Measurements from ENCODE around the gene SULT1C4.

Gene SULT1C4

DNA sequence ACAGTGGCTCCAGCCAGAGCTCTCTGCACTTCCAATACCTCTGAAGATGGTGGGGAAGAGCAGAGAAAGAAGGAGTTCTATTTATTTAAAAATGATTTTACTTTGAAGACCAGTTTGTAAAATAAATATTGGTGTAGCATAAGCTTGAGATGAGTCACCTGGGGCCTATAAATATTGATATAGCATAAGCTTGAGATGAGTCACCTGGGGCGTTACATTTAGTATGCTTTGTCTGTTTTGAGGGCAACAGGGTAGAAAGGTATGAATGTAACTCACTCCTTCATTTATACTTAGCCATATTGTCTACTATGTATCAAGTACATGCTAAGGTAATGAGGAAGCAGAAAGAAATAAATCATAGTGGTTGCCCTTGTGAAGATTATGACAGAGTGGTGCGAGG lies 7.7 kb upstream of the SULT1C4 start:
- no peak for DNase-seq (ENCODE audit: low read depth)

GRCh38 chr2:108376774-108377173 lies 980 bp upstream of the SULT1C4 start:
- no peak for DNase-seq (ENCODE audit: low read depth)

DNA sequence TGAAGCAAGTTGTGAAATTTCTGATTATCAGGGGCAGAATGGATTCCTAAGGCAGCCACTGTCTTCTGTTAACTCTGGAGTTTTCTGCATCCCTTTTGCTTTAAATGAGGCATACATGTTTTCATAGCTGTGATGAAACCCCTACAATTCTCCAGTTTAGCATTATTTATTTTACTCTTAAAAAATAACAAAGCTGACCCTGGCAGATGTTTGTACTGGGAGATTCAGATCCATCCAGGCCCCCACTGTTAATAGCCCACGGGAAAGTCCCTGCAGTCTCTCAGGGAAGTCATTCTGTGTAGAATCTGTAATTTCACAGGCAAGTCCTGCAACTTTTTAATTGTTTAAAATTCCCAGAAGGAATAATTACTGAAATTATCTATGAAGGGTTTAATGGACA lies 353 bp upstream of the SULT1C4 start:
- DNase-seq (ENCODE audit: low read depth): no peak

DNA sequence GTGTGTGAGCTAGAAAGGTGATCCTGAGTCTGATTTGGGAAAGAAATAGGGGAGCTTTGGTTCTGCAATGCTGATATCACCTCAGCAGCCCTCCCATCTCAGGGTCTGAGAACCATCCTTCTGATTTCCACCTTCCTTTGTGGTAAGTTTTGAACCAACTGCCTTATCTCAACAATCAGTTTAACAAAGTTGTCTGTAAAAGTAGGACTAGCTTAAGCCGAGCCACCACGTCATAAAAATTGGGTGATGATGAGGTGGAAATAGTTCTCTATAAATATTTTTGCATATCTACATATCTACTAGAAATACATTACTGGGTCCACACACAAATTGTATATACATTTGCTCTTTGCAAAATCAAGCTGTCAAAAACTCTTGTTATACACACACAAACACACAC lies 1.1 kb downstream of the SULT1C4 start:
- DNase-seq (ENCODE audit: low read depth): no peak

DNA sequence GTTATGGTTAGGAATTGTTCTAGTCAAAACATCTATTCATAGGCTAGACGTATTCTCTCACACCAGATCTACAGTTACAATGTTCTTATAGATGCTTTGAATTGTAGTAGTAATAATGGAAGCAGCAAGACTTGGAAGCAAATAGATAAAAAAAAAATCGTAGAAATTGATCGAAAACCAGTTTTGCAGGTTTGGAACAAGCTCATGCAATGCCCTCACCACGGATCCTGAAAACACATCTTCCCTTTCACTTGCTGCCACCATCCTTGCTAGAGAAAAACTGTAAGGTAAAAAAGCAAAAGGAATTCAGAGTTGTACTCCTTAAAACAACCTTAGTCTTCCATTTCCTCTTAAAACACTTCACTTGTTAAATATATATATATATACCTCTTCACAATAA lies 4.4 kb downstream of the SULT1C4 start:
- DNase-seq (ENCODE audit: low read depth): no peak

DNA sequence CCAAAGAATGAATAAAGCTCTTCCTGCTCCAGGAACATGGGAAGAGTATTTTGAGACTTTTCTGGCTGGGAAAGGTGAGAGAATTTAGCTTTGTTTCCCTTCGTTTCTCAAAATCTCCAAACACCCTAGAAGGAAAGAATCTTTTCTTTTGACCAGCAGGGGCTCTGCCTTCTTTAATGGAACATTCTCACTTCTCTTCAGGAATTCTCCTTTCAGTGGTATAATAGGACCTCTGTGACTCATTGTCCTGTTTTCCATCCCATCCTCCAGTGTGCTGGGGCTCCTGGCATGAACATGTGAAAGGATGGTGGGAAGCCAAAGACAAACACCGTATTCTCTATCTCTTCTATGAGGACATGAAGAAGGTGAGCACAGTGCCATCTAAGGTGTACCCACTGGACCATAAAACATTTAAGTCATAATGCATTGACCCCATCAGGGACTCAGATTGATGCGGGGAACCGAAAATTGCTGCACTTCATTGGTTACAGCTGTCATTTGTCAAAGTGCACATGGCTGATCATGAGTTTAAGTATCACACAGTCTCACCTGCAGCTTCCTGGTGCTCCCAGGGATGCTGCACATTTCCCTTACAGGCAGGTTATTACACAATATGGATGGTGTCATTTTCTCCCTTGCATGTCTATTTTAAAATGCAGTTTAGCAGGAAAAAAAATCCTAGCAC lies 5.5 kb downstream of the SULT1C4 start:
- DNase-seq (ENCODE audit: low read depth): no peak

DNA sequence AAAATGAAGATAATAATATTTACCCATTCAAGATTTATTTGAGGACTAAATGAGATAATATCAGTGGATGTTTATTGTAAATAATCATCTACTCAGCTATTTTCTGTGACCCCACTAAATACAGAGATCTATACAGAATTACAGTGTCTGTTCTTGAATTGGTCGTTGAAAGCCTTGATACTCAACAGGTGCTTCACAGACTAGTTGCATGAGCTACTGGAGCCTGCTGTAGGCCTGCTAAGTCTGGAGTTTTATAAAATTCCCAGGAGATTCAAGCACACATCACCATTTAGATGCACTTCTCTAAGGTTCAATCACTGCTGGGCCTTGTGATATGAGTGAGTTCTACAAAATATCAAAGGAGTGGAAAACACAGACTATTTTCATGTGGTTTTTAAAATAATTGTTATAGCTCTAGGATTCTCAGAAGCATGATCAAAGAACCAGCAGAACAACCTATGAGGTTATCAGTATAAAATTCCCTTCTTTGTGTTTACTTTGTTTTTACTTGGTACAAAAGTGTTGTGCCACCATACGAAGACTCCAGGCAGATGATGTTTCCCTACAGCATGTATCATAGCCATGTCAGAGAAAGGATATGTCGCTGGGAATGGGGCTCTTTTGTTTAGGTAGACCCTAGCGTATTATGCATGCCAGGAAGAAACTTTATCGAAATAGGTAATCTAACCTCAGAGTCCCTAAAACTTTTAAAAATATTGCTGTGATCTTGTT lies 7.1 kb downstream of the SULT1C4 start:
- no peak for DNase-seq (ENCODE audit: low read depth)

DNA sequence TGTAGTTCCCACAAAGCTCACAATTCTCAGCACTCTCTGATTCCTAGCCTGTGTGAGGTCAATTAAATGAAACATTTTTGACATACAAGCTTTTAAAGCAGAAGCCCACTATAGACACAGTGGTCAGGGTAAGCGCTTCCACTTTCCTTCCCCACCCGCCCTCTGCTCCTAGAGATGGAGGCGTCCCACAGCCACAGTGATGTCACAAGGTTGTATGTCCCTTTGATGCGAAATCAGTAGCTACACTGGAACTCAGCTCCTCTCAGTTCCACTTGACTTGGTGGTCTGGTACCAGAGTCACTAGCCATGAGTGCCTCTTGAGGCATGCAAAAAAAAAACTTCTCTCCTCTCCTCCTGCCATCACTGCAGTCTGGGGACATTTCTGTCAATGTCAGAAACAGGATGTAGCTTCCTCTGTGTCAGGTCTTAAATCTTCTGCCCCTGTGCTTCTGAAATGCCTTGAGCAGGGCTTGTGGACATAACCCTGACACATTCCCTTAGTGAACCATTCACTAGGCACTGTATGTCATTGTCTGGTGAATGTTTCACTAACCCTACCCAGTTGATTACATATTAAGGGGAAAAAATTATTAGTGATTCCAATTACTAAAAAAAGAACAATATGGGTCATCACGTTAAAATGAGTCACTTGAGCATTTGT lies 7.8 kb downstream of the SULT1C4 start:
- no peak for DNase-seq (ENCODE audit: low read depth)

DNA sequence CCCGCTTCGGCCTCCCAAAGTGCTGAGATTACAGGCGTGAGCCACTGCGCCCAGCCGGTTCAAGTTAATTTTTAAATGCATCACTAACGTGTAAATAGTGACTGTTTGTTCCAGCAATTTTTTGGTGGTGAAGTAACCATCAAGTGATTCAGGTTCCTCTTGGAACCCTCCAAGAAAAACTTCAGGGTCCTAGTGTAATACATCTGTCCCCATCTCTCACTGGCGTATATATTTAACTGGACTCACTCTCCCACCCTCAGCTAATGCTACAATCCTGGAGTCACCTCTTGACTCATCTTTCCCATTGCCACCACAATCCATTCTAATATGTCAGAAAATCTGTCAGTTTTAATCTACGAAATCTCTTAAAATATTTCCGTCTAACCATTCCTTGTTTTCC lies 10.3 kb downstream of the SULT1C4 start:
- DNase-seq (ENCODE audit: low read depth): no peak

DNA sequence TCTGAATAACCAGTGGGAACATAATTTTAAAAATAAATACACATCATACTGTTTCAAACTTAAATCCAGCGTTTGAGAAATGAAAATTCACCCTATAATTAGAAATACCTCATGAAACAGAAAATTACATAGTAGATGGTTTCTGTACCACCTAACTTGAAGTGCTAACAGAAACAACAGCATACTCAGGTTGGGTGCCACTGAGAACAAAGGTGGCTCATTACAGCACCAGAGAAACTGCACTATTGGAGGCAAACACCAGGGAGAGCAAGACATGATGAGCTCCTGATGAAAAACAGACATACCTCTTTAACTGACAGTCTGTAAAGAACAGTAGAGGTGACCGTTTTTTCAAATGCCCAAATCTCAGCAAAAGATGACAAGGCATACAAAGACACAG lies 12.6 kb downstream of the SULT1C4 start:
- no peak for DNase-seq (ENCODE audit: low read depth)

DNA sequence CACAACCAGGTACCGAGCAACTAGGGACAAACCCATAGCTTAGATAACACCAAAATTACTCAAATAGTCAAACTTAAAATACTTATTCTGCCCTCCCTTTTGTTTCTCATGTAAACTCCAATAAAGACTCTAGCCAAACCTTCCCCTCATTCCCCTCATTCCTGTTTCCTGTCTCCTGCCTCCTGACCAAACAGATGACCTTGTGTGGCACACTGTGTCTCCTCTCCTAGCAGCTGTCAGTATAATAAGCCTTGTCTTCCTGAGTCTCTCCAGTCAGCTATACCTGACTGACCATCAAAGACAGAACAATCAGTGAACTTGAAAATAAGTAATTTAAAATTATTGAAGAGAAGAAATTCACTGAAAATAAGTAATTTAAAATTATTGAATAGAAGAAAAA lies 14.3 kb downstream of the SULT1C4 start:
- no peak for DNase-seq (ENCODE audit: low read depth)

DNA sequence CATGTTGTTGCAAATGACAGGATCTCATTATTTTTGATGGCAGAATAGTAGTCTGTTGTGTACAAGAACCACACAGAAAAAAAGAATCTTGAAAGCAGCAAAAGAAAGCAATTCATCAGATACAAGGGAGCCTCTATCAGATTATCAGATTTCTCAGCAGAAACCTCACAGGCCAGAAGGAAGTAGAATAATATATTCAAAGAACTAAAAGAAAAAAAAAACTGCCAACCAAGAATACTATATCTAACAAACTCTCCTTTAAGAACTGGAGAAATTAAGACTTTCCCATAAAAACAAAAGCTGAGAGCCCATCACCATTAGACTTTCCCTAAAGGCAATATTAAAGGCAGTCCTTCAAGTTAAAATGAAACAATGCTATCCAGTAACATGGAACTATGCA lies 15.4 kb downstream of the SULT1C4 start:
- no peak for DNase-seq (ENCODE audit: low read depth)

- DNase-seq (ENCODE audit: low read depth): no peak
These were observed 17.4 kb downstream of the SULT1C4 start for GRCh38 chr2:108395155-108395554.

GRCh38 chr2:108396845-108397244 lies 19.1 kb downstream of the SULT1C4 start:
- no peak for DNase-seq (ENCODE audit: low read depth)

DNA sequence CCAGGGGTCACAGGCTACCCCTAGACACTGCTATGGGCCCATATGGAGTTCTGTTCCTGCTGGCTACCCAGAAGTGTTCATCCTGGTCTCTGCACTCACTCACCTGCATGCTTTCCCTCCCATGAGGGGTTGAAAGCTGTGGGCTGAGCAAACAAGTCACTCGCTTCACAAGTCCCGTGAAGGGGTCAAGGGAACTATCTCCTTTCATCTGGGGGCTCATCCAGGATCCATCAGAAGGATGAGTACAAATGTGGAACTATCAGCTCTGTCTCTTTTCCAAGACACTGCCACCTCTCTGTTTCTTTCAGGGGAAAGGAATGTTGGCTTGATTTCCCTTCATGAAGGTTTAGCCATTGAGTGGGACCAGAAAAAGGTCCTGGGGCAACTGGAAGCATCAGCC lies 21.7 kb downstream of the SULT1C4 start:
- no peak for DNase-seq (ENCODE audit: low read depth)

- no peak for DNase-seq (ENCODE audit: low read depth)
These were observed 24.0 kb downstream of the SULT1C4 start for GRCh38 chr2:108401800-108402199.

DNA sequence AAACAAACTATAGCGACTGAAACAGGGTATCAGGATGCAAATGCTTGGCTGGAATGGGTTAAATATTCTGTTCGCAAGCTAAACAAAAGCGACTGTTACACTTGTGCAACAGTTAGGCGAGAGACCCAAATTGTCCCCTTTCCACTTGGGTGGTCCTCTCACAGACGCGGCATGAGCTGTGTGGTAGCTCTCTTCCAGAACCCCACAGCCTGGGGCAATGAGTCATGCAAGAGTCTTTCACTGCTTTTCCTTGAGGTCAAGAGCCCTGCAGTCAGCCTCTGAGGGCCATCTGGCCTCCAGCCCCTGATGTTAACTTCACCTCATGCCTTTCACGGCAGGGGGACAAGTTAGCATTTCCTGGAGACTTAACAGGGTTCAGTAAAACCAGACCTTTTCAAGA lies 25.7 kb downstream of the SULT1C4 start:
- DNase-seq (ENCODE audit: low read depth): no peak

- no peak for DNase-seq (ENCODE audit: low read depth)
These were observed 27.1 kb downstream of the SULT1C4 start for GRCh38 chr2:108404784-108405397.

- no peak for DNase-seq (ENCODE audit: low read depth)
These were observed 30.3 kb downstream of the SULT1C4 start for GRCh38 chr2:108407864-108408729.

DNA sequence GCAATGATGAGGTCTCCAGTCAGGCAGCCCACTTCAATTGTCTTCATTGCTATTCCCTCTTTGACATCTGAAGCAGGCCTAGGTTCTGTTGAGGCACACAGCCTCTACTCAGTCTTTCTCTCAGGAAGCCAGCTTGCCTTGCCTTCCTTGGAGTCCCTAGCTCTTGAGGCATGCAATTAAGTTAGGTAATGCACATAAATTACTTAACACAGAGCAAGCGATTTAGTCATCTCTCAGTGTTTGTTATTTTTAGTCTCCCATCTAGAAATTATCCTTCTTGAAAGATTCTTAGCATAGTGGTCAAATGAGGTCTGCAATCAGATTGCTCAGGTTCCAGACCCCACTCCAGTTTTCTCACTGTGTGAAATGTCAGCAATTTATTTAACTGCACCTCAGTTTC lies 32.0 kb downstream of the SULT1C4 start:
- no peak for DNase-seq (ENCODE audit: low read depth)

GRCh38 chr2:108412995-108413710 lies 35.4 kb downstream of the SULT1C4 start:
- DNase-seq (ENCODE audit: low read depth): no peak

Data from T-helper 22 cell (primary cell).